ENCODE data around the gene GRIN1.
A peak's percentile ranks its signal among the peaks of the same experiment; 100 is the strongest.

GRIN1 gene

DNA sequence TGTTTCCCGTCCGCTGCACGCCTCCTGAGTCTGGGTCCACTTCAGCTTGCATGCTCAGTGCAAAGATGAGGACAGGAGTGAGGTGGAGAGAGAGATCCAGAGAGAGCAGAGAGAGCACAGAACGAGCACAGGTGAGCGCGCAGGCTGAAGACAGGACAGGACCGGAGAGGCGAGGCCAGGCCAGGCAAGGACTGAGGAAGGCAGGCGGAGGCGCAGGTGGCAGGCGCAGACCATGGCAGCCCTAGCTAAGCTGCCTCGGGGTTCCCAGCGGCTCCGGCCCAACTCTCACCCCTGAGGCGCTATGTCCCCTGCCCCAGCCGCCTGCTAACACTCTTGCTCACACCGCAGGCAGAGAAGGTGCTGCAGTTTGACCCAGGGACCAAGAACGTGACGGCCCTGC is 9.7 kb downstream of the GRIN1 start:
- no peak for DNase-seq

DNA sequence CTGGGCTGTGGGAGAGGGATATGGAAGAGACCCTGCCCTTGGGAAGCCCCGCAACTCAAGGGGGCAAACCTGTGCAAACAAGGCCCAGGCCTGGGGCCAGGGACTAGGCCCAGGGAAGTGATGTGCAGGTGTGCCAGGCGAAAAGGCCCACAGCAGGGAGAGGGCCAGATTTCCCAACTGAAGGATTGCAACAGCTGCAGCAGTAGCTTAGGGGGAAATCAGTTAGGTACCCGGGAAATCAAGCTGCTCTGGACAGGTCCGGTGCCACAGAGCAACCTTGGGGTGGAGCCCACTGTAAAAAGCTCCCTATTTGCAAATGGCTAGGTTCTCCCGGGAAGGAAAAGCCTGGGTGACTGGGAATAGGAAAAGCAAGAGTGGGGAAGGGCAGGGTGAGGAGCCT is 10.4 kb downstream of the GRIN1 start:
- DNase-seq = no peak

DNA sequence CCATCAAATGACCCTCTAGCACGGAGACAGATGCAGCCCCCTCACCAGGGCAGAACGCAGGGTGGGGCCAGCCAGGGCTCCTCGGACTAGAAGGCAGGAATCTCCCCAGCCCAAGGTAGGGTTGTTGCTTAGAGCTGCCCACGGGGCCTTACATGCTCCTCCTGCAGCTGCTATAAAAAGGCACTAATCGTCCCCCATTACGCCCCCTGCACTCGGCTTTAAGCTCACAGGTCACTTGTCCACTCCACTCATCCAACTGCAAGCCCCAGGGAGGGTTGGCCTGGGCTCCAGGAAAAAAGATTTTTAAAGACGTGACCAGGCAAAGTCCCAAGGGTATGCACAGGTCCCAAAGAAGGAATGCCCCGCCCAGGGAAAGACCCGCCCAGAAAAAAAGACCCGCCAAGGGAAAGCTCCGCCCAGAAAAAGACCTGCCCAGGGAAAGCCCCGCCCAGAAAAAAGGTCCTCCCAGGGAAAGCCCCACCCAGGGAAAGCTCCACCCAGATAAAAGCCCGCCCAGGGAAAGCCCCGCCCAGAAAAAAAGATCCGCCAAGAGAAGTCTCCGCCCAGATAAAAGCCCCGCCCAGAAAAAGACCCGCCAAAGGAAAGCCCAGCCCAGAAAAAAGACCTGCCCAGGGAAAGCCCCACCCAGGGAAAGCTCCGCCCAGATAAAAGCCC is 11.1 kb downstream of the GRIN1 start:
- no peak for DNase-seq

DNA sequence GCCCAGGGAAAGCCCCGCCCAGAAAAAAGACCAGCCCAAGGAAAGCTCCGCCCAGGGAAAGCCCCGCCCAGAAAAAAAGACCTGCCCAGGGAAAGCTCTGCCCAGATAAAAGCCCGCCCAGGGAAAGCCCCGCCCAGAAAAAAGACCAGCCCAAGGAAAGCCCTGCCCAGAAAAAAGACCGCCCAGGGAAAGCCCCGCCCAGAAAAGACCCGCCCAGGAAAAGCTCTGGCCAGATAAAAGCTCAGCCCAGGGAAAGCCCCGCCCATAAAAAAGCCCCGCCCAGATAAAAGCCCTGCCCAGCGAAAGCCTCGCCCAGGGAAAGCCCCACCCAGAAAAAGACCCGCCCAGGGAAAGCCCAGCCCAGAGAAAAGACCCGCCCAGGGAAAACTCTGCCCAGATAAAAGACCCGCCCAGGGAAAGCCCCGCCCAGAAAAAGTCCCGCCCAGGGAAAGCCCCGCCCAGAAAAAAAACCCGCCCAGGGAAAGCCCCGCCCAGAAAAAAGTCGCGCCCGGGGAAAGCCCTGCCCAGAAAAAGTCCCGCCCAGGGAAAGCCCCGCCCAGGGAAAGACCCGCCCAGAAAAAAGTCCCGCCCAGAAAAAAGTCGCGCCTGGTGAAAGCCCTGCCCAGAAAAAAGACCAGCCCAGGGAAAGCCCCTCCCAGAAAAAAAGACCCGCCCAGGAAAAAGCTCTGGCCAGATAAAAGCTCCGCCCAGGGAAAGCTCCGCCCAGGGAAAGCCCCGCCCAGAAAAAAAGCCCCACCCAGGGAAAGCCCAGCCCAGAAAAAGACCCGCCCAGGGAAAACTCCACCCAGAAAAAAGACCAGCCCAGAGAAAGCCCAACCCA is 11.9 kb downstream of the GRIN1 start:
- peak; percentile 34 to 60 for DNase-seq

DNA sequence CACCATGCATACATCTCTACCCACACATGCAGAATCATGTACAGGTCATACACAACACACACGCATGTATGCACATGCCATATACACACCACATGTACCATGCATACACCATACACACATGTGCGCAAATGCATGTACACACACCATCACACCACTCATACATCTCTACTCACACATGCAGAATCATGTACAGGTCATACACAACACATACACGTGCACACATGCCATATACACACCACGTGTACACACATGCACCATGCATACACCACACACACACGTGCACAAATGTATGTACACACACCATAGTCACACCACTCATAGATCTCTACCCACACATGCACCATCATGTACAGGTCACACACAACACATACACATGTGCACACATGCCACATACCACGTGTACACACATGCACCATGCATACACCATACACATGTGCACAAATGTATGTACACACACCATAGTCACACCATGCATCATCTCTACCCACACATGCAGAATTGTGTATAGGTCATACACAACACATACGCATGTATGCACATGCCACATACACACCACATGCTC is 14.0 kb downstream of the GRIN1 start:
- no peak for DNase-seq

- peak in 1 of 2 experiments; percentile 14 for DNase-seq
Observed at GRCh38 chr9:137156567-137157375, 17.8 kb downstream of the GRIN1 start.

DNA sequence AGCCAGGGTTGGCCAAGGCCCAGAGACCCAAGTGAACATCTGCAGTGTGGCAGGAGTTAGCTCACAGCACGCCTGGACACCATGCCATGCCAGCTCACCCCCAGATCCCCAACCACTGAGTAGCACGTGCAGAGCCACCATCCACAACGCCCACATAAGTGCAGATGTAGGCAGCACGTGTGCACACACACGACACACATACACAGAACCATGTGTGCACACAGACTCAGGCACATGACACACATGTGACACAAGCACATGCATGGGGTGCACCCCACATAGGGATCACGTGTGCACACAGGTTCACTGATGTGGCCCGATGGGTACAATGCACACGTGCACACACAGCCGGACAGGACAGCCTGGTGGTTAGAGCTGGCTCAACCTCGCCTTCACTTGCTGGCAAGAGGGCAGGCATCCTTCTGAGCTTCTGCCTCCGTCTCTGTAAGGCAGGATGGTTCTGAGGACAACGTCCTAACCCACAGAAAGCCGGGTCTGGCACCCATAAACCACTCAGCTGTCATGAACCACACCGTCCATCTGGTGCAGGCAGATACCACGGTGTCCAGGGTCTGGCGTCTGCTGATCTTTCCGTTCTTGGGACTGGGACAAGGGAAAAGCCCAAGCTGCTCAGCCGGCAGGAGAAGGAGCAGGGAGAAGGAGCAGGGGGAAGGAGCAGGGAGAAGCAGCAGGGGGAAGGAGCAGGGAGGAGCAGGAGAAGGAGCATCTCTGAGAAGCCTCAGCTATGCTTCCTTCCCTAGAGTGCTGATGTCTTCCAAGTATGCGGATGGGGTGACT is 18.9 kb downstream of the GRIN1 start:
- DNase-seq = no peak

- no peak for DNase-seq
Observed at GRCh38 chr9:137158625-137159024, 19.7 kb downstream of the GRIN1 start.

DNA sequence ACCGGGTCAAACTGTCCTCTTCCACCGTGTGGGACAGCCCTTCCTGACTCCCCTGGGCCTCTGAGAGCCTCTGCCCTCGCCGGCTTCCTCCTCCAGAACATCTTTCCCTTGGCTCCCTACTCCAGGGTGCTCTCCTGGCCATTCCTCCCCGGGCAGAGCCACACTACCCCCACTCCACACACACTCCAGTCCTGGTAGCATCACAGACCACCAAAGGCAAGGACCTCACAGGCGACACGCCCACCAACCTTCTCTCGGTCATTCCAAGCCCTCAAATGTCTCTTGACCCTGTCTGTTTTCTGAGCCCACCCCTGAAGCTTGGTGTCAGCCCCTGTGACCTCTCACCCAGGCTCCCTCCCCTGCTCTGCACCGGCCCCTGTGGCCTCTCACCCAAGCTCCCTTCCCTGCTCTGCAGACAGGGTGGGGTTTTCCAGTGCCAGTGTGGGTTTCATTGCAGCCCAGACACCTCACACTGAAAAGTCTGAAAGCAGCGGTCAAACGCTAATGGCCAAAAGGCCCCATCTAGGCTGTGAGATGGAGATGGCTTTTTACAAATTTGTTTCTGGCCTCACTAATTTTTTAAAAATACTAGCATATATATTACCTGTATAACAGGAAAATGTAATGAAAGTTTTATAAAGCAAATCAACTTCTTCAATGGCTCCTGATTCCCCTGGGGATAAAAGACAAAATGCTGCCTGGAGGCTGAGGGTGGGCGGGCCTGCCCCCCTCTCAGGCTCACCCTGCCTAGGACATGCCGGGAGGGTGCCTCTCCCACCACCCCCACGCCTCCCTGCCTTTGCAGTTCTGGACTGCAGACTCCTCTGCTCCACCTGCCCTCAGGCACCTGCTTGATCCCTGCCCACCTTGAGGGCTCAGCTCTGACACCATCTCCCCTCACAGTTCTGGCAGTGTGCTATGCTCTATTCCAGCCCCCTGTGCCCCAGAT is 20.4 kb downstream of the GRIN1 start:
- DNase-seq = no peak

GRCh38 chr9:137160054-137160425 is 21.1 kb downstream of the GRIN1 start:
- no peak for DNase-seq

DNA sequence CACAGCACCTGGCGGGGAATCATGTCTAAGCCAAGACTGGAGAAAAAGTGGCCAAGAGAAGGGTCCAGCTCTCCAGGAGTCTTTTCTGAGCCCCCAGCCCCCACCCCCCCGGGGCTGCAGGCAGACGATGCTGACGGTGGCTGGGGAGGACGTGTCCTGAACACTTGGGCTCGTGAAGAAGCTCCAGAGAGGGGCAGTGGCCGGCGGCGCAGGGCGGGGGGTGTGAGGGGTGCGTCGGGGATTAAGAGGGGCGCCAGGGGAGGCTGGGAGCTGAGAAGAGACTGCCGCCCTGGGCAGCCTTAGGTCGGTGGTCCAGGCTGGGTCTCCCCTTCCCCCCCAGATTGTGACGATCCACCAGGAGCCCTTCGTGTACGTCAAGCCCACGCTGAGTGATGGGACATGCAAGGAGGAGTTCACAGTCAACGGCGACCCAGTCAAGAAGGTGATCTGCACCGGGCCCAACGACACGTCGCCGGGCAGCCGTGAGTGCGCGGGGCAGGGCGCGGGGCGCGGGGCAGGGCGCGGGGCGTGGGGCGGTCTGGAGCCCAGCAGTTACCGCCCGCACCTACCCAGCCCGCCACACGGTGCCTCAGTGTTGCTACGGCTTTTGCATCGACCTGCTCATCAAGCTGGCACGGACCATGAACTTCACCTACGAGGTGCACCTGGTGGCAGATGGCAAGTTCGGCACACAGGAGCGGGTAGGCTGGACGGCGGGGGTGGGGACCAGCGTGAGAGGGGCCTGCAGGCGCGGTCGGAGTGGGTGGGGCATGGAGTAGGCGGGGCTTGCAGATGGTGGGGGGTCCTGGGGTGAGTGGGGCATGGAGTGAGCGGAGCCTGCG is 22.0 kb downstream of the GRIN1 start:
- no peak for DNase-seq

DNA sequence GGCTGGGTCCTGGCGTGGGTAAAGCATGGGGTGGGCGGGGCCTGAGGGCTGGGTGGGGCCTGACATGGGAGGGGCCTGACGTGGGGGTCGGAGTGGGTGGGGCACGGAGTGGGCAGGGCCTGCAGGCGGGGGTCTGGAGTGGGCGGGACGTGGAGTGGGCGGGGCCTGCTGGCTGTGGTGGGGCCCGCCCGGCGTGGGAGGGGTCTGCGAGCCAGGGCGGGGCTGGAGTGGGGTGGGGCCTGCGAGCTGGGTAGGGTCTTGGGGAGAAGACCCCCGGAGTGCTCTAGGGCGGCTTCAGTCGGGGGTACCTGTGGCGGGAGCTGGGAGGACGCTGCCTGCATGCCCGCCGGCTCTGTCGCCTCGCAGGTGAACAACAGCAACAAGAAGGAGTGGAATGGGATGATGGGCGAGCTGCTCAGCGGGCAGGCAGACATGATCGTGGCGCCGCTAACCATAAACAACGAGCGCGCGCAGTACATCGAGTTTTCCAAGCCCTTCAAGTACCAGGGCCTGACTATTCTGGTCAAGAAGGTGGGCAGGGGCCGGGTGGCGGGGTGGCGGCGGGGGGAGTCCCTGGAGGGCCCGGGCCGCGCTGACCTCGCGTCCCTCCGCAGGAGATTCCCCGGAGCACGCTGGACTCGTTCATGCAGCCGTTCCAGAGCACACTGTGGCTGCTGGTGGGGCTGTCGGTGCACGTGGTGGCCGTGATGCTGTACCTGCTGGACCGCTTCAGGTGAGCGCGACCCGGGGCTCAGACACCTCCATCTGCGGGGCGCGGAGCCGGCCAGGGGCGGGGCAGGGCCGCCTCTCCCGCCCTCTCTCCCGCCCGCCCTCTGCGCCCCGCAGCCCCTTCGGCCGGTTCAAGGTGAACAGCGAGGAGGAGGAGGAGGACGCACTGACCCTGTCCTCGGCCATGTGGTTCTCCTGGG is 22.9 kb downstream of the GRIN1 start:
- DNase-seq = peak in 1 of 2 experiments; percentile 55

GRCh38 chr9:137162505-137163364 is 23.8 kb downstream of the GRIN1 start:
- no peak for DNase-seq

GRCh38 chr9:137163365-137163715 is 24.4 kb downstream of the GRIN1 start:
- DNase-seq = no peak

DNA sequence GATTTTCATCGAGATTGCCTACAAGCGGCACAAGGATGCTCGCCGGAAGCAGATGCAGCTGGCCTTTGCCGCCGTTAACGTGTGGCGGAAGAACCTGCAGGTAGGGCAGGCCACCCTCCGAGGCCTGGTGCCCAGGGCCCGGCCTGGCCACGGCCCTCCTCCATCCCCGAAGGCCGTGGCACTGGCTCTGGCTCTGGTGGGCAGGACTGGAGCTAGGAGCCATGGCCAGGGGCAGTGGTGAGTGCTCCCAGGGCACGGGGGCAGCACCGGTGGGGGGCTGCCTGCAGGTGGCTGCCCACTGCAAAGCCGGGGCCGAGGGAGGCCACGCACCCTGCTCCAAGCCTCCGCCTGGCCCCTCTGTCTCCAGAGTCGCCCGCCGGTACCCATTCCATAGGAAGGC is 24.9 kb downstream of the GRIN1 start:
- no peak for DNase-seq

GRCh38 chr9:137164370-137165249 is 25.7 kb downstream of the GRIN1 start:
- DNase-seq = no peak

DNA sequence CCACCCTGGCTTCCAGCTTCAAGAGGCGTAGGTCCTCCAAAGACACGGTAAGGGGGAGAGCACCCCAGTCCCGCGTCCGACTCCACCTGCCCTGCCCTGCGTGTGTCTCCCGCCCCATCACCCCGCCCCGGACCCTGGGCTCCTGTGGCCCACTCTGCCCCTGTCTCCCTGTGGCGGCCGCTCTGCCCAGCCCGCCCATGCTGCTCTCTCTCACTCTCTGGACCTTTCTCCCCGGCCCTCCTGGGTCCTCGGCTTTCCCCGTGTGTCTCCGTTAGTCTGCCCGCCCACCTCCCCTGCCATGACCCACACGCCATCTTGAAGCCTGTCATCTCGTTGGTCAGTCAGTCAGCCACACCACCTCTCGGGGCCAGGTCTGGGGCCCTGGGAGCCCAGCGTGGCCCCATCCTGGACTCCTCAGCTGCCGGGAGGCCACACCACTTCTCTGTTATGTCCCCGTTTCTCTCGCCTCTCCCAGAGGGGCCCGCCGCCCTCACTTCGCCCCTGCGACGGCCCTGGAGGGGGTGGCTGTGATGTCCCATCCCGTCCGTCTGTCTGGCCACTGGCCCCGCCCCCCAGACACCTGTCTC is 26.4 kb downstream of the GRIN1 start:
- DNase-seq = no peak
